ENCODE measurements around the gene MOCOS. TPM values are rescaled to one million over a fixed set of nuclear protein-coding genes. Genes with fewer than 3 reads are reported as not detected.

Gene MOCOS
- total RNA-seq, 1 experiment from 2014 or later: 19.0 TPM

- DNase-seq (ENCODE audit: low spot score): no peak
Observed at GRCh38 chr18:36303211-36303844, 116.0 kb downstream of the MOCOS start.

GRCh38 chr18:36304723-36305122, 117.4 kb downstream of the MOCOS start:
- DNase-seq (ENCODE audit: low spot score): no peak

- no peak for DNase-seq (ENCODE audit: low spot score)
Observed at GRCh38 chr18:36305375-36305774, 118.1 kb downstream of the MOCOS start.

- no peak for DNase-seq (ENCODE audit: low spot score)
Observed at GRCh38 chr18:36307513-36307912, 120.2 kb downstream of the MOCOS start.

GRCh38 chr18:36308711-36309435, 121.6 kb downstream of the MOCOS start:
- DNase-seq (ENCODE audit: low spot score): no peak

GRCh38 chr18:36309436-36310391, 122.4 kb downstream of the MOCOS start:
- DNase-seq (ENCODE audit: low spot score): peak; percentile 98

GRCh38 chr18:36311026-36311570, 123.8 kb downstream of the MOCOS start:
- DNase-seq (ENCODE audit: low spot score): no peak

- no peak for DNase-seq (ENCODE audit: low spot score)
Observed at GRCh38 chr18:36312806-36313395, 125.6 kb downstream of the MOCOS start.

GRCh38 chr18:36314098-36314497, 126.8 kb downstream of the MOCOS start:
- no peak for DNase-seq (ENCODE audit: low spot score)

GRCh38 chr18:36314754-36315153, 127.5 kb downstream of the MOCOS start:
- DNase-seq (ENCODE audit: low spot score): peak; percentile 72

GRCh38 chr18:36315736-36316135, 128.4 kb downstream of the MOCOS start:
- DNase-seq (ENCODE audit: low spot score): peak; percentile 73

- DNase-seq (ENCODE audit: low spot score): no peak
Observed at GRCh38 chr18:36316246-36316645, 128.9 kb downstream of the MOCOS start.

Other genes with a start within 250 kb of the MOCOS start
- 39.1 and 44.6 TPM in 2 replicates for gene RPRD1A, start 119.9 kb upstream of the MOCOS start, total RNA-seq (2014; rRNA removed; shearing (Covaris generic))
- gene SLC39A6, start 58.2 kb upstream of the MOCOS start, total RNA-seq (2014; rRNA removed; shearing (Covaris generic)): 79.4 and 82.4 TPM in 2 replicates
- 41.3 and 62.3 TPM in 2 replicates for gene ELP2, start 57.6 kb upstream of the MOCOS start, total RNA-seq (2014; rRNA removed; shearing (Covaris generic))
- gene FHOD3, start 110.2 kb downstream of the MOCOS start, total RNA-seq (2014; rRNA removed; shearing (Covaris generic)): 4.9 and 6.1 TPM in 2 replicates

Measured in H4 (cell line).